ENCODE results near the gene HMCN2.

HMCN2 gene

DNA sequence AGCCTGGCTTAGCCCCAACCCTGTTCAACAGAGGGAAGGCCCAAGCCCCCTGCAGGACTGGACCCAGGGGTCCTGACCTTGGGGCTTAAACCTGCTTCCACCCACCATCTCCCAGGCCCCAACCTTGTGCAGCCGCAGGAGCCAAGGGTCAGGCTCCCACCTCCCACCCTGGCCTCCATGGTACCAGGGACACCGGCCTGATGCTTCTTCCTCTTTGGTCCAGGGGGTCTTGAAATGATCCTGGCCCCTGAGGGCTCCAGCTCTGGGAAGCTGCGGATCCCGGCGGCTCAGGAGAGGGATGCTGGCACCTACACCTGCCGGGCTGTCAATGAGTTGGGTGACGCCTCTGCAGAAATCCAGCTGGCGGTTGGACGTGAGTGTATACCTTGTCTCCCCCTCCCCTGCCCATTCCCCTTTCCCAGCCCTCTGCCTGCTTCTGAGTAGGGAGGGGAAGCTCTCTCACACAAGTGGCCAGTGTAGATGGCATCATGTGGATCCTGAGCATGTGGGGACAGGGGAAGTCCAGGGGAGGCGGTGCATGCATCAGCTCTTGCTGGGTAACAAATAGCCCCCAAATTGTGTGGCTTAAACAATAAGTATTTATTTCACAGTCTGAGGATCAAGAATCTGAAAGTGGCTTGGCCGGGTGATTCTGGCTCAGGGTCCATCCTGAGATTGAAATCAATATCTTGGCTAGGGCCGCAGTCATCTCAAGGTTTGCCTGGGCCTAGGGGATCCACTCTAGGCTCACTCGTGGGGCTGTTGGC is 44.3 kb downstream of the HMCN2 start:
- no peak for DNase-seq (ENCODE audit: low read depth)

DNA sequence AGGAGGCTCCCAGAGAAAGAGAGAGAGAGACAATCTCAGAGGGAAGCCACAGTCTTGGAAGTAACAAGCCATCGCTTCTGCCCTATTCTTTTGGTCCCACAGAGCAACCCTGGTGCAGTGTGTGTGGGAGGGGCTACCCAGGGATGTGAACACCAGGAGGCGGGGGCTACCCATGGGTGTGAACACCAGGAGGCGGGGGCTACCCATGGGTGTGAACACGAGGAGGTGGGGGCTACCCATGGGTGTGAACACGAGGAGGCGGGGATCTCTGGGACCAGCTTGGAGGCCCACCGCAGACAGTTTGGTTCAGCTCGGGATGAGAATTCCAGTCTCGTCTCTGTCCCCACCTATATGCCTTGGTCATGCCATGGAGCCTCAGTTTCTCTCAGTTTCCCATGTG is 44.9 kb downstream of the HMCN2 start:
- DNase-seq (ENCODE audit: low read depth): no peak

DNA sequence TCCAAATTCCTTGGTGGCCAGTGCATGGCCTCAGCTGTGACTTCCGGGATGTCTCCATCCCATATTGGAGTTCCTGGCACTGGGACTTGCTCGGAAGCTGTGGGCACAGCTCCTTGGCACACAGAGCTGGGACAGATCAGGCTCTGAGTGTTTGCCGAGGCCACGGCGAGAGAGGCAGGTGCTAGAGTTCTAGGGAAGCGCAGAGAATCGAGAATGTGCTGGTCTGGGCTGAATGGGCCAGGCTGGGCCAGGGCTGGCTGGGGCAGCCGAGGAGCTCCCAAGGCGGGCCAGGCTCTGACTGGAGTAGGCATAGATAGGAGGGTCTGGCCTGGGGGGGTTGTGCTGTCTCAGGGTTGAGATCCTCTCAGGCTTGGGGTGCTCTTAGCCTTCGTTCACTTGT is 45.4 kb downstream of the HMCN2 start:
- DNase-seq (ENCODE audit: low read depth): no peak

DNA sequence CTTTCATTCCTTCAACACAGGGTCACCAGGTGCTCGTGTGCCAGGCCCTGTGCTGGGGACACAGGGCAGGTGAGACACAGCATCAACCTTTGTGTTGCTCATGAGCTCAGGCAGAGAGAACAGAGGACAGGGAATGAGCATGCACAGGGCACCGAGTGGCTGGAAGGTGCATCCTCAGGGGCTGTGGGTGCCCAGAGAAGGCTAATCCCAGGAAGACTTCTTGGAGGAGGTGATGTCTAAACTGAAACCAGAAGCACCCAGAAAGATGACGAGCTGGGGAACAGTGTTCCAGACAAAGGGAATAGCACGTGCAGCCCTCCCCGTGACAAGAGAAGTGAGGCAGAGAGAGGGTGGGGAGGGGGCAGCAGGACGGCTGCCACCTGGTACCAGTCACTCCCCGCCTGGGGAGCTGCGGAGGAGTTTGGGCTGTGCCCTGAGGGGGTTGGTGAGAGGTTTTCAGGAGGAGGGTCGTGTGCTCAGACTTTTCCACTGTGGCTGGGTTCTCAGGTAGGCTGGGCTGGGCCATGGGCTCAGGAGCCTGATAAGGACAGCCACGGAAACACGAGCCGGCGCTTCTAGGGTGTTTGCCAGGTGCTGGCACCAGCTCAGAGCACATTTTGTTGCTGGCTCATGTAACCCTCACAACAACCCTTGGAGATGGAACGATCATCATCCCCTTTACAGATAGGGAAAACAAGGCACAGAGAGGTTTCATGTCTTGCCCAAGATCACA is 46.0 kb downstream of the HMCN2 start:
- no peak for DNase-seq (ENCODE audit: low read depth)

DNA sequence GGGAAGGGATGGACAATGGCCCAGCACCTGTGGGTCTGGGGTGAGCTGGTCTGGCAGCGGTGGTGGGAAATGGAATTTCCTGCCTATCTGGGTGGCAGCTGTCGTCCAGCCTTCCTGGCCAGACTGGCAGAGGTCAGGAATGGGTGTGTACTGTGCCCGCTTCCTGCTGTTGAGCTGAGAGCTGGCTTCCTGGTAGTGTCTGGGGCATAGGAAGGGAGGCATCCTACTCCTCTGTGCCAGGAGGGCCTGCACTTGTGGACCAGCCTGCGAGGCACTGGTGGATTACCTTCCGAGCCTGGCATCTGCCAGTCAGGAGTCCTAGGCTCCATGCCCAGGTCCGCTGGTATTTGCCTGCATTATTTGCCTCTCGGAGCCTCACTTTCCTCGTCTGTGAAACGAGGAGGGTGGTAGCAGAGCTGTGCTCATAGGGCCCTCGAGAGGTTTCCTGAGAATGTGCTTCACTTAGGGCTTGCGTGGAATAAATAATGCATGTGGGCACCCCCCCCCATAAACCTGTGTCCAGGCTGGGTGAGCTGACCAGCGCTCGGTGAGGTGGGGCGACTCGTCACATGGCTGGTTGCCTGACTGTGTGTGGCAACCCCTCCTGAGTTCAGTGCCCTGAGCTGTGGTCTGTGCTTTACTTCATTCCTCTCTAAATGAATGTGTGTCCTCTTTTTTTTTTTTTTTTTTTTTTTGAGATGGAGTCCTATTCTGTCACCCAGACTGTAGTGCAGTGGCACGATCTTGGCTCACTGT is 47.7 kb downstream of the HMCN2 start:
- DNase-seq (ENCODE audit: low read depth): no peak

DNA sequence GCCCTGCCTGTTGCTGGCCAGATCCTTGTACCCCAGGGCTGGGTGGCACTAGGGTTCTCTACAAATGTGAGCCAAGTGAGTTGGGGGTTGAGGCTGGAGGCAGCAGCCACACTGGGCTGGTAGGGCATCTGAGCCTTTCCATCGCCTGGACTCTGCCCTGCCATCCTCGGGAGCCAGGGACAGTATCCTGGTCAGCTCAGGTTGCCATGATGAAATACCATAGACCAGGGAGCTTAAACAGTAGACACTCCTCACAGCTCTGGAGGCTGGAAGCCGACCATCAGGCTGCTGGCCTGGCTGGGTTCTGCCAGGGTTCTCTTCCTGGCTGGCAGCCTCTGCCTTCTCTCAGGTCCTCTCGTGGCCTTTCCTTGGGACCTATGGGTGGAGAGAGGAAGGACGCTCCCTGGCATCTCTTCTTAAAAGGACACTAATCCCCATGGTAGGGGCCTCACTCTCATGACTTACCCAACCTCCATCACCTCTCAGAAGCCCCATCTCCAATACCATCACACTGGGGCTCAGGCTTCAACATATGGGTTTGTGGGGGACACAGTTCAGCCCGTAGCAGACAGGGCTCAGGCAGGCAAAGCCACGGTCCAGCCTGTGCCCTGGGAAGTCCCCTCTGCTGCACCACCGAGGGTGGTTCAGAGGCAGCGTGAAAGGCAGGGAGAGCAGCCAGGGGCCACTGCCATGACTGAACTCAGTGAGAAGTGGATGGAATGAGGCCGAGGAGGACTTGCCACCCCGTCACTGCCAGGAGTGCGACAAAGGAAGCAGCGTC is 50.1 kb downstream of the HMCN2 start:
- no peak for DNase-seq (ENCODE audit: low read depth)

DNA sequence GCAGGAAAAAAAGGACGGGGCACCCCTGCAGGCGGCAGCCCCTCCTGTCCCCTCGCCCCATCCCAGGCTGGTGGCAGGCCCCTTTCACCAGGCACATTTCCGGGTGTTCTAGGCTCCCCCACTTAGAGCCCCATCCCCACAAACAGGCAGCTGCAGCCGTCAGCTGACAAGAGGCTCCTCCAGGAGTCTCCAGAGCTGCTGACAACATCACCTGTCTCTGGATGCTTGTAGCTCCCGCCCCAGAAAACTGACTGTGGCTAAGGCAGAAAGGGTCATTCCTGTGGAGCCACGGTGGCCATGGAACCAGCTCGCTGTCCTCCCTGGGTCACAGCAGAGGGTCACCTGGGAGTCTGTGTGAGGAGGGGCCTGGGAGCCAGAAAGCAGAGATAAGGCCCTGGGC is 50.9 kb downstream of the HMCN2 start:
- no peak for DNase-seq (ENCODE audit: low read depth)

DNA sequence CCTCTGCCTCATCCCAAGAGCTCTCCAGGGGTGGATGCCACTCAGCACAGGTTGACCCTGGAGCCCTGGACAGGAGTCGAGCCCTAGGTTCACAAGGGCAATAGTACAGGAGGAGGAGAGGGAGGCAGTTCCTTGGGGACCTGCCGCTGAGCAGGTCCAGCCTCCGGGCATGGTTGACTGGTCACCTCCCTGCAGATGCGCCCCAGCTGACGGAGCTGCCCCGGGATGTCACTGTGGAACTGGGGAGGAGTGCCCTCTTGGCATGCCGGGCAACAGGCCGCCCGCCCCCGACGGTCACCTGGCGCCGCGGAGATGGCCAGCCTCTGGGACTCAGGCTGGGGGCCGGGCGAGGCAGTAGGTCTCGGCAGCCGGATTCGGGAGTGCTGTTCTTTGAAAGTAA is 53.7 kb downstream of the HMCN2 start:
- no peak for DNase-seq (ENCODE audit: low read depth)

DNA sequence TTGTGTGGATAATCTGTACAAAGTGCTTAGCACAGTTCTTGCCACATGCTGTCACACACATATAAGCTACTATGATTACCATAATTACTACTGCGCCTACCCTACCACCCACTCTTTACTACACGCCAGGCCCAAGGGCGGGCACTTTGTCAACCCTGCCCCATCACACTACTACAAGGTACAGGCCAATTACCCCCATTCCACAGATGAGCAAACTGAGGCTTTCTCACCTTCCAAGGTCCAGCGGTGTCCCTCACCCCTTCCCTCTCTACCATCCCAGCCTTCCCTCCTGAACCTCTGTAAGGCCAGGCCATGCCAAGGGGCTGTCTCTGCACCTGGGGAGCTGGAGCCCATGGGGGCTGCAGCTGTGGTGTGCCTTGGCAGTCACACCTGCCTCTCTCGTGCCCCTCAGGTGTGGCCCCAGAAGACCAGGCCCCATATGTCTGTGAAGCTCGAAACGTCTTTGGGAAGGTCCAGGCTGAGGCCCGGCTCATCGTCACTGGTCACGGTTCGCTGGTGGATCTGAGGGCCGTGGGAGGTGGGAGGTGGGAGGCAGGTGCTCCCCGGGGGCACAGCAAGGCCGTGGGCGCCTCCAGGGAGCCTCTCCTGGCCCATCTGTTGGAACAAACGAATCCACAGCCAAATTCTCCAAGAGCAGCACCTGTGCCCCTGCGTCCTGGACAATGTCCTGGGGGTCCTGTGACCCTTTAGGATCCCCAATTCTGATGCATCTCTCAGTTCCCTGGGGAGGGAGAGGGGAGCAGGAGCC is 54.6 kb downstream of the HMCN2 start:
- DNase-seq (ENCODE audit: low read depth): no peak

DNA sequence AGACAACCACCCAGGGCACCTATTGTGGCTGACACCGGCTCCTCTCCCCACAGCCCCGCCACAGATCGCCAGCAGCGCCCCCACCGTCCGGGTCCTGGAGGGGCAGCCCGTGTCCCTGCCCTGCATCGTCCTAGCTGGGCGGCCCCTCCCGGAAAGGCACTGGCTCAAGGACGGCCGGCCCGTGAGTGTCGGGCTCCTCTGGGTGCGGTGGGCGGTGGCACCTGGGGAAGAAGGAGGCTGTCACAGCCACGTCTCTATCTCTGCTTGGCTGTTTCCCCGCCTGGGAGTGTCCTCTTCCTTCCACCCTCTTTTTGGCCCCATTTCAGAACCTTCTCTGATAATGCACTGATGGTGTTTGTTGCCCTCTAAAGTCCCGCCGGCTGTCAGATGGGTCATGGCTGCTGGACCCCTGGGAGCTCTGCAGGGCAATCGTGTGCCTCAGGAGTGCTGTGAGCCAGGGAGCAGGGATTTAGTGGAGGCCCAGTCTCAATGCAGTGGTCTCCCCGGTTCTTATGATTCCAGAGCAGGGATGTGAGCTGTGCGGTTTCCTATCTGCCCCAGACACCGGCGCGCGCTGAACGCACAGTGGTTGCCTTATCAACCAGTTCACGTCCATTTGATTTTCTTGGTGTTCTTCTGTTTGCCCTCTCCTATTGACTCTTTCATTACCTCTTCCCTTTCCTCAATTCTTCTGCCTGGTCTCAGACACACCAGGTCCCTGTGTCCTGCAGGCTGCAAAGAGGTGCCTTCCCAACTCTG is 55.3 kb downstream of the HMCN2 start:
- no peak for DNase-seq (ENCODE audit: low read depth)

DNA sequence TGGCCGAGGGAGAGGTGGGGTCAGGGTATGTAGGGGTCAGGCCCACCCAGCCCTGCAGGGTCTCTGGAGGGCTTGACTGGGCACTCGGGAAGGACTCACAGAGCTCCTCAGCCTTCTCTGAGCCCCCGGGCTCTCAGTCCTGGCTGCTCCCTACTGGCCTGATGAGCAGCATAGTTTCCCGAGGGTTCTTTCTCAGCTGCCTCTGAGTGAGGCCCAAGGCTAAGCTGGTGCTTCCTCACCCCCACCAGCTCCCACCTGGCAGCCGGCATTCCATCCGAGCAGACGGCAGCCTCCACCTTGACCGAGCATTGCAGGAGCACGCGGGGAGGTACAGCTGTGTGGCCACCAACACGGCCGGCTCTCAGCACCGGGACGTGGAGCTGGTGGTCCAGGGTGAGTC is 56.0 kb downstream of the HMCN2 start:
- no peak for DNase-seq (ENCODE audit: low read depth)

DNA sequence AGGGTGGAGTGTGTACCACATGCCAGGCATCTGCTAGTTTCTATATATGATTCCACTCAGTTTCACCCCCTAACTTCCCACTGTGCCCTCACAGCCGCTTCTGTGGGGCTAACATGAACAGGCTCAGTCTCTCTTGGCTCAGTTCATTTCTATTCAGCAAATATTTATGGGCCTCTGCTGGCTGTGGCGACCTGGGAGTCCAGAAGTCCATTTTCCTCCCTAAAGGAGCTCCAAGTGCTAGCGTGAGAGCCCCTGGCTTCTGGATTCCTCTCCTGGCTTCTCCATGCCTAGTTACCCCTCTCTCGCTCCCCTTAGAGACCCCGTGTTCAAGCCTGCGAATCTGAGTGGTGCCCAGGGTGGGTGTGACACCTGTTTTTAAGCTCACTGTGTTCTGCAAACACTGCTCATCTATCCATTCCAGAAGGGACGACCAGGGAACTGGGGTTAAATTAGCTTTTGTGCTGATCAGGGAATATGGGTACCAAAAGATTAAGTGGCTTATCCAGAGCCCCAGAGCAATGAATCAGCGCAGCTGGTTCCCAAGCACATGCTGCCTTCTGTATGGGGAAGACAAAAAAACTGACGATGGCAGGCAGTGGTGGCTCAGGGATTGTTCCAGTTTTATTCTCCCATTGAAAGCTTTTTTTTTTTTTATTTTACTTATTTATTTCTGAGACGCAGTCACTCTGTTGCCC is 57.6 kb downstream of the HMCN2 start:
- no peak for DNase-seq (ENCODE audit: low read depth)

DNA sequence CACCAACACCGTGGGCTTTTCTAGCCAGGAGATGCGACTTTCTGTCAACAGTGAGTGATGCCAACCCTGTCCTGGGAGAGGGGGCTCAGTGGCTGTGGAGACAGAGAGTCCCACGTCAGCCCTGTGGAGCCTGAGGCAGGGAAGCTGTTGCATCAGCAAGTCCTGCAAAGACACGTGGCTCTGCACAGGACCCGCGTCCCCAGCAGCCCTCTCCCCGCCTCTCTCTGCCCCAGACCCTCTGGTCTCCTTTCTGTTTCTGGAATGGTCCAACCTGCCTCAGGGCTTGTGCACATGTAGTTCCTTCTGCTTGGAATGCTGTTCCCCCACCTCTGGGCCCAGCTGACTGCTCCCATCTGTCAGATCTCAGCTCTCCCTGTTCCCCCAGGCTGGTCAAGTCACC is 60.4 kb downstream of the HMCN2 start:
- no peak for DNase-seq (ENCODE audit: low read depth)

DNA sequence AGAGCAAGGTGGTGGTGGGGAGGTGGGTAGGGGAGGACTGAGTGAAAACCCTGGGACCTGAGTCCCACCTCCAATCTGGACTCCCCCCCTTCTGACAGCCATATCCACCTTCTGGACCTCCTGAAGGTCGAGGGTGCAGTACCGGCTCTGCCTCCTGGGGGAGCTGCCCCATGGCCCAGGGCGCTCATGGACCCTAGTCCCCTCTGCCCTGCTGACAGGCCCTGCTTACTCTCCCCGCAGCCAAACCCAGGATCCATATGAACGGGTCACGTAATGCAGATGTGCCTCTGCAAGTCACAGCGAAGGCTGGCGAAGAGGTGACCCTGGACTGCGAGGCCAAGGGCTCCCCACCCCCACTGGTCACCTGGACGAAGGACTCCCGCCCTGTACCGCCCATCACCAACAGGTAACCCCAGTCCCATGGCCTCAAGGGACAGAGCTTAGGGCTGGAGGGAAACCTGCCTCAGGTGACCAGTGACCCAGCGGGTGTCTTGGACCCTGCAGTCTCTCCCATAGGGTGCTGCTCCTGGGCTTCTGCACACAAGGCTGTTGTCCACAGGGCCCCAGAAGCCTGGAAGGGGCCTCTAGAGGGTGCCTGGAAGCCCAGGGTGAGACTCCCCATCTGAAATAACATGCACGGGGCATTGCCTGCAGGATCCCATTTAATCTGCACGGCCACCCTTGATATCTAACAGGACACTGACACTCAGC is 61.7 kb downstream of the HMCN2 start:
- DNase-seq (ENCODE audit: low read depth): no peak

DNA sequence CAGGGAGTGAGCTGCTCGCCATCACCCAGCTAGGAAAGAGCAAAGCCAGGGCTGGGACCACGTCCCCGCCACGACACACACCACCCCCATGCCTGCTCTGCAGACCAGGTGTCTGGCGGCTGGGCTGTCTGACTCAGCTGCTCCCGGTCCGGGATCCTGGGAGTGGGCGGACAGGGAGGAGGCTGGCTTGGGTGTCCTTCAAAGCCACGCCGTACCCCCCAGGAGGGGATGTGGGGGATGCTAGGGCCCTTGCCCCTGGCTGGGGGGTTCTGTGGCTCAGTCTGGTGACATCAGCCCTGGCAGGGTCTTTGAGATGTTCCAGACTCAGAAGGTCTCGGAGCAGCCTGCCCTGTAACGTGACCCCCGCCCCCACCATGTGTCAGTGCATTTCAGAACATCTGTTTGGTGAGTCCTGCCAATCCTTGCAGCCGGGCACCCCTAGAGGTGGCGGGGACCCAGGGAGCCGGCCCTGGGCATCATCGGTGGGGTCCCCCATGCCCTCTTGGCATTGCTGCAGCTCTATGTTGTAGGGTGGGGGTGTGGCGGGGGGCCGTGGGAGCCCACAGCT is 62.3 kb downstream of the HMCN2 start:
- DNase-seq (ENCODE audit: low read depth): no peak

DNA sequence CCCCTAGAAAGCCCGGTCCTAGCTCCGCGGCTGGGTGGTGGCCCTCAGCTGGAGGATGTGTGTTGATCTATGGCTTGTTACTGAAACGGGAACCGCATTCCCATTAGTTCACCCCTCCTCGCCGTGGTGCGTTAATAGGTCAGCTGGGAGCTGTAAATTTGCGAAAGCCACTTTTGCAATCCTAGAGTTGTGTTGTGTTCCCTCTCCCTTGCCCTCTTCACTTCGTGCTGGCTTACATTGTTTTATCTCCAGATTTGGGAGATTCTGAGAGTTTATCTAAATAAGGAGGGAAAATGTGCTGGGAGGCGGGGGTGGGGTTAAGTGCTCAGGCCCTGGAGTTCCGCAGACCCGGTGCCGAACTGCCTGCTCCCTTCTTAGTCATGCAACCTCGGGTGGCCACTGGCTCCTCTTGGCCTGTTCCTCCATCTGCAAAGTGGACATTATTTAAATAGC is 62.8 kb downstream of the HMCN2 start:
- no peak for DNase-seq (ENCODE audit: low read depth)

DNA sequence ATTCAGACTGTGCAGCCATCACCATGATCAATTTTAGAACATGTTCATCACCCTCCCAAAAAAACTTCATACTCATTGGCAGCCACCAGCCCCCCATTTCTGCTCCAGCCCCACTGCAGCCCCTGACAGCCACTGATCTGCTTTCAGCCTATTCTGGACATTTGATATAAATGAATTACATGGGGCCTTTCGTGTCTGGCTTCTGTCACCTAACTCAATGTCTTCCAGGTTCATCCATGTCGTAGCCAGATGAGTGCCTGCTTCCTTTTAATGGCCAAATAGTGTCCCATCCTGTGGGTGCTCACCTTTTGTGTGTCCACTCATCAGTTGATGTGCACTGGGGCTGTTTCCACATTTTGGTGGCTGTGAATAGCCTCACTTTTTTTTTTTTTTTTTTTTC is 63.5 kb downstream of the HMCN2 start:
- no peak for DNase-seq (ENCODE audit: low read depth)

DNA sequence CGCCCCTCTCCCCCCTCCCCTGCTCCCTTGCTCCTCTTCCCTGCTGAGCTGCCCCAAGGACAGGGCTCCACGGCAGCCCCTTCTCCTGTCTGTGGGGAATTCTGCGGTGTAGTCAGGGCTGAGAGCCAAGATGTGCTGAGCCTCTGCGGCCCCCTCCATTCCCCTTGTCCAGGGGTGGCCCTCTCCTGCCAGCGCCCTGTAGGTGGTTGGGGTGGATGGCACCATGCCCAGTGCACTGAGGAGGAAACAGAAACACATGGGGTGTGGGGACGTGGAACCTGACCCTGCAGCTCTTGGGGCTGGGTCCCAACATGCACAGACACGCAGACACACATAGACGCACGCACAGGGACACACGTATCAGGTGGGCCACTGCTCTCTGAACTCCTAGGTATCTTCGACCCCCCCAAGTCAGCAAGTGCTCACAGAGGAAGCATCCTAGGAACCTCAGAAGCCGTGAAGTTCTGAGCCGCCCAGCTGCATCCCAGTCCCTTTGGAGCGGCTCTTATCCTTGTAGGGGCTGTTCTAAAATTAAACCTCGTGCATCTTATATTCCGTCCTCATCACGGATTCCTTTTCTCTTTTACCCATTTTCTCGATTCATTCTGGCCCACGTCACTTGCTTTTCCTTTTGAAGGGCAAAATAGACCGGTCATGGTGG is 64.8 kb downstream of the HMCN2 start:
- no peak for DNase-seq (ENCODE audit: low read depth)
